ENCODE data around the gene BRF1. TPM values are rescaled to one million over a fixed set of nuclear protein-coding genes. Genes with fewer than 3 reads are reported as not detected.

The BRF1 gene
- polyA plus RNA-seq, 1 of the 3 experiments (the other 2 are of a cell fraction): 15.7 TPM

DNA sequence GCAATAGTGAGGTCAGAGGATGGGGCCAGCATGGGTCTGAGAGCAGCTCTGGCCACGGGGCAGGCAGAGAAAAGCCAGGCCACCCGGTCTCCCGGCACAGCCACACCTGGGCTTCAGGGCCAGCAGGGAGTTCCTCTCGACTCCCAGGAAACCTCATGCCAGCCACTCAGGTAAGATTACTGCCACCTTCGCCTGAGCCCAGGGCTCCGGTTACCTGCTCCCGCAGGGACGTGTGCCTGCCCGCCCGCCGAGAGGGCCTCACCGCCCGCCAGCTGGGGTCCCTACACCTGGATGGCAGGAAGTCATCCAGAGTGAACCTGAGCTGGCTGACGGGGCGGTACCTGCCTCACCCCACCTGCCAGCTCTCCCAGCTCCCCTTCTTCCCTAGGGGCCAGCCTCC lies 139.5 kb downstream of the BRF1 start:
- WGBS (ENCODE audit: low lambda C conversion rate): 75% methylated on average over 8 of the region's 15 CpGs
- TF ChIP-seq, protein P1, sequence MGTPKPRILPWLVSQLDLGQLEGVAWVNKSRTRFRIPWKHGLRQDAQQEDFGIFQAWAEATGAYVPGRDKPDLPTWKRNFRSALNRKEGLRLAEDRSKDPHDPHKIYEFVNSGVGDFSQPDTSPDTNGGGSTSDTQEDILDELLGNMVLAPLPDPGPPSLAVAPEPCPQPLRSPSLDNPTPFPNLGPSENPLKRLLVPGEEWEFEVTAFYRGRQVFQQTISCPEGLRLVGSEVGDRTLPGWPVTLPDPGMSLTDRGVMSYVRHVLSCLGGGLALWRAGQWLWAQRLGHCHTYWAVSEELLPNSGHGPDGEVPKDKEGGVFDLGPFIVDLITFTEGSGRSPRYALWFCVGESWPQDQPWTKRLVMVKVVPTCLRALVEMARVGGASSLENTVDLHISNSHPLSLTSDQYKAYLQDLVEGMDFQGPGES (IDR thresholded peaks at IDR 0.05; ENCODE audit: low read depth, low read length): no peak
- TF ChIP-seq RFX5 (IDR thresholded peaks at IDR 0.05; ENCODE audit: low read length) (no peak), MEF2A (IDR thresholded peaks at IDR 0.05; ENCODE audit: borderline replicate concordance, low read depth) (no peak), CHD2 (IDR thresholded peaks at IDR 0.05; ENCODE audit: low read length, partially characterized antibody) (no peak), TEAD4 (IDR thresholded peaks at IDR 0.05; ENCODE audit: borderline replicate concordance, insufficient read depth) (no peak), POLR2AphosphoS5 (IDR thresholded peaks at IDR 0.05; ENCODE audit: low read depth, low read length) (no peak), EP300 (IDR thresholded peaks at IDR 0.05; ENCODE audit: borderline replicate concordance in 1 of 2, low read depth in 1 of 2, low read length in 1 of 2) (no peak)
- TF ChIP-seq, protein P2, sequence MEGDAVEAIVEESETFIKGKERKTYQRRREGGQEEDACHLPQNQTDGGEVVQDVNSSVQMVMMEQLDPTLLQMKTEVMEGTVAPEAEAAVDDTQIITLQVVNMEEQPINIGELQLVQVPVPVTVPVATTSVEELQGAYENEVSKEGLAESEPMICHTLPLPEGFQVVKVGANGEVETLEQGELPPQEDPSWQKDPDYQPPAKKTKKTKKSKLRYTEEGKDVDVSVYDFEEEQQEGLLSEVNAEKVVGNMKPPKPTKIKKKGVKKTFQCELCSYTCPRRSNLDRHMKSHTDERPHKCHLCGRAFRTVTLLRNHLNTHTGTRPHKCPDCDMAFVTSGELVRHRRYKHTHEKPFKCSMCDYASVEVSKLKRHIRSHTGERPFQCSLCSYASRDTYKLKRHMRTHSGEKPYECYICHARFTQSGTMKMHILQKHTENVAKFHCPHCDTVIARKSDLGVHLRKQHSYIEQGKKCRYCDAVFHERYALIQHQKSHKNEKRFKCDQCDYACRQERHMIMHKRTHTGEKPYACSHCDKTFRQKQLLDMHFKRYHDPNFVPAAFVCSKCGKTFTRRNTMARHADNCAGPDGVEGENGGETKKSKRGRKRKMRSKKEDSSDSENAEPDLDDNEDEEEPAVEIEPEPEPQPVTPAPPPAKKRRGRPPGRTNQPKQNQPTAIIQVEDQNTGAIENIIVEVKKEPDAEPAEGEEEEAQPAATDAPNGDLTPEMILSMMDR (IDR thresholded peaks at IDR 0.05): no peak
- H3K27me3 ChIP-seq (ENCODE audit: insufficient read depth): no peaks in the 10 kb centered on the region
- H3K9me2 ChIP-seq: no peaks in the 10 kb centered on the region
- H2AFZ ChIP-seq (ENCODE audit: low read depth): no peak overlapping the region
- H3F3A ChIP-seq (replicated peaks; ENCODE audit: insufficient read depth): no peaks in the 10 kb centered on the region
- CTCF ChIA-PET: no interaction called here
- POLR2A ChIA-PET: no interaction called here
- H3K9ac ChIP-seq: no peak overlapping the region
- no peak for DNase-seq
- H3K27ac ChIP-seq (ENCODE audit: low read depth in 2 of 2, low read length in 1 of 2): no peak overlapping the region
- no peaks in the 10 kb centered on the region for H3K79me2 ChIP-seq (ENCODE audit: insufficient read depth)
- no peaks in the 10 kb centered on the region; a peak in 1 of 4 replicates for H3K4me1 ChIP-seq (ENCODE audit: control insufficient read depth in 1 of 2, insufficient read depth in 2 of 2, low read depth in 1 of 2, low read length in 1 of 2)
- no peaks in the 10 kb centered on the region for H3K36me3 ChIP-seq (replicated peaks in 1 of 2; ENCODE audit: control insufficient read depth in 1 of 2, insufficient read depth in 2 of 2, low read length in 1 of 2)
- H3K4me3 ChIP-seq (ENCODE audit: low read depth in 2 of 2, low read length in 1 of 2): no peak overlapping the region
- H4K20me1 ChIP-seq (ENCODE audit: insufficient read depth): no peaks in the 10 kb centered on the region
- no peaks in the 10 kb centered on the region for H3K9me3 ChIP-seq
- H3K4me2 ChIP-seq: no peak overlapping the region

DNA sequence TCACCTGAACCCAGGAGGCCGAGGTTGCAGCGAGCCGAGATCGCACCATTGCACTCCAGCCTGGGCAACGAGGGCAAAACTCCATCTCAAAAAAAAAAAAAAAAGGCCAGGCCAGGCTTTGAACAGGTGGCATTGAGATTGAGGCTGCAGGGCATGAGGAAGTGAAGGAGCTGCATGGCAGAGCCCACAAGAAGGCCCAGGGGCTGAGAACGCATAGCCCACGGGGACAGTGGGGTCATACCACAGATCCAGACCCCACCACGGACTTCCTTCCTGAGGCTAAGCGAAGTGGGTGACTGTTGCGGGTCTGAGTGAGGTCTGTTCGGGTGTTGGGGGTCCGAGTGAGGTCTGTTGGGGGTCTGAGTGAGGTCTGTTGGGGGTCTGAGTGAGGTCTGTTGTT lies 140.0 kb downstream of the BRF1 start:
- Histone ChIP-seq H3K27me3 (ENCODE audit: insufficient read depth) (no peaks in the 10 kb centered on the region), H3K4me3 (ENCODE audit: low read depth in 2 of 2, low read length in 1 of 2) (no peak overlapping the region)
- CTCF ChIA-PET: no interaction called here

More for the DNA sequence above, 140.0 kb downstream of the BRF1 start:
- no peaks in the 10 kb centered on the region for H4K20me1 ChIP-seq (ENCODE audit: insufficient read depth)
- H3K4me1 ChIP-seq (ENCODE audit: control insufficient read depth in 1 of 2, insufficient read depth in 2 of 2, low read depth in 1 of 2, low read length in 1 of 2): no peaks in the 10 kb centered on the region; a peak in 1 of 4 replicates
- no peaks in the 10 kb centered on the region for H3K9me2 ChIP-seq
- no peak overlapping the region for H3K27ac ChIP-seq (ENCODE audit: low read depth in 2 of 2, low read length in 1 of 2)
- H3K4me2 ChIP-seq: no peak overlapping the region
- no peak for DNase-seq
- WGBS (ENCODE audit: low lambda C conversion rate): 81% methylated on average over 10 of the region's 12 CpGs
- no peaks in the 10 kb centered on the region for H3K9me3 ChIP-seq
- no peaks in the 10 kb centered on the region for H3F3A ChIP-seq (replicated peaks; ENCODE audit: insufficient read depth)
- H3K36me3 ChIP-seq (replicated peaks in 1 of 2; ENCODE audit: control insufficient read depth in 1 of 2, insufficient read depth in 2 of 2, low read length in 1 of 2): no peaks in the 10 kb centered on the region
- TF ChIP-seq, protein P1 (IDR thresholded peaks at IDR 0.05; ENCODE audit: low read depth, low read length): no peak
- no peak for TF ChIP-seq FOSL2 (IDR thresholded peaks at IDR 0.05; ENCODE audit: borderline replicate concordance, low read depth)
- TF ChIP-seq, protein P3, sequence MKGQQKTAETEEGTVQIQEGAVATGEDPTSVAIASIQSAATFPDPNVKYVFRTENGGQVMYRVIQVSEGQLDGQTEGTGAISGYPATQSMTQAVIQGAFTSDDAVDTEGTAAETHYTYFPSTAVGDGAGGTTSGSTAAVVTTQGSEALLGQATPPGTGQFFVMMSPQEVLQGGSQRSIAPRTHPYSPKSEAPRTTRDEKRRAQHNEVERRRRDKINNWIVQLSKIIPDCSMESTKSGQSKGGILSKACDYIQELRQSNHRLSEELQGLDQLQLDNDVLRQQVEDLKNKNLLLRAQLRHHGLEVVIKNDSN (IDR thresholded peaks at IDR 0.05; ENCODE audit: borderline replicate concordance, low read depth): no peak
- TF ChIP-seq TAF1 (IDR thresholded peaks at IDR 0.05; ENCODE audit: borderline replicate concordance, low read depth, low read length): no peak
- TF ChIP-seq, protein P4, sequence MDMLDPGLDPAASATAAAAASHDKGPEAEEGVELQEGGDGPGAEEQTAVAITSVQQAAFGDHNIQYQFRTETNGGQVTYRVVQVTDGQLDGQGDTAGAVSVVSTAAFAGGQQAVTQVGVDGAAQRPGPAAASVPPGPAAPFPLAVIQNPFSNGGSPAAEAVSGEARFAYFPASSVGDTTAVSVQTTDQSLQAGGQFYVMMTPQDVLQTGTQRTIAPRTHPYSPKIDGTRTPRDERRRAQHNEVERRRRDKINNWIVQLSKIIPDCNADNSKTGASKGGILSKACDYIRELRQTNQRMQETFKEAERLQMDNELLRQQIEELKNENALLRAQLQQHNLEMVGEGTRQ (IDR thresholded peaks at IDR 0.05; ENCODE audit: borderline replicate concordance, low read depth, low read length): no peak
- TF ChIP-seq, protein P5, sequence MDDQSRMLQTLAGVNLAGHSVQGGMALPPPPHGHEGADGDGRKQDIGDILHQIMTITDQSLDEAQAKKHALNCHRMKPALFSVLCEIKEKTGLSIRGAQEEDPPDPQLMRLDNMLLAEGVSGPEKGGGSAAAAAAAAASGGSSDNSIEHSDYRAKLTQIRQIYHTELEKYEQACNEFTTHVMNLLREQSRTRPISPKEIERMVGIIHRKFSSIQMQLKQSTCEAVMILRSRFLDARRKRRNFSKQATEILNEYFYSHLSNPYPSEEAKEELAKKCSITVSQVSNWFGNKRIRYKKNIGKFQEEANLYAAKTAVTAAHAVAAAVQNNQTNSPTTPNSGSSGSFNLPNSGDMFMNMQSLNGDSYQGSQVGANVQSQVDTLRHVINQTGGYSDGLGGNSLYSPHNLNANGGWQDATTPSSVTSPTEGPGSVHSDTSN (IDR thresholded peaks at IDR 0.05): no peak
- TF ChIP-seq FOXJ3 (CRISPR knock-in tag; IDR thresholded peaks at IDR 0.05): no peak
- no peak for TF ChIP-seq NFIC (IDR thresholded peaks at IDR 0.05; ENCODE audit: borderline replicate concordance)
- TF ChIP-seq JUND (IDR thresholded peaks at IDR 0.05): no peak
- no peak for TF ChIP-seq EZH2phosphoT487 (IDR thresholded peaks at IDR 0.05; ENCODE audit: borderline replicate concordance, low read depth)
- TF ChIP-seq SMC3 (IDR thresholded peaks at IDR 0.05; ENCODE audit: low read depth, low read length): no peak
- H3K79me2 ChIP-seq (ENCODE audit: insufficient read depth): no peaks in the 10 kb centered on the region
- H2AFZ ChIP-seq (ENCODE audit: low read depth): no peak overlapping the region
- H3K9ac ChIP-seq: no peak overlapping the region
- POLR2A ChIA-PET: no interaction called here

Measured in SK-N-SH (cell line).